ENCODE data around the gene UNC5B.

Gene UNC5B

DNA sequence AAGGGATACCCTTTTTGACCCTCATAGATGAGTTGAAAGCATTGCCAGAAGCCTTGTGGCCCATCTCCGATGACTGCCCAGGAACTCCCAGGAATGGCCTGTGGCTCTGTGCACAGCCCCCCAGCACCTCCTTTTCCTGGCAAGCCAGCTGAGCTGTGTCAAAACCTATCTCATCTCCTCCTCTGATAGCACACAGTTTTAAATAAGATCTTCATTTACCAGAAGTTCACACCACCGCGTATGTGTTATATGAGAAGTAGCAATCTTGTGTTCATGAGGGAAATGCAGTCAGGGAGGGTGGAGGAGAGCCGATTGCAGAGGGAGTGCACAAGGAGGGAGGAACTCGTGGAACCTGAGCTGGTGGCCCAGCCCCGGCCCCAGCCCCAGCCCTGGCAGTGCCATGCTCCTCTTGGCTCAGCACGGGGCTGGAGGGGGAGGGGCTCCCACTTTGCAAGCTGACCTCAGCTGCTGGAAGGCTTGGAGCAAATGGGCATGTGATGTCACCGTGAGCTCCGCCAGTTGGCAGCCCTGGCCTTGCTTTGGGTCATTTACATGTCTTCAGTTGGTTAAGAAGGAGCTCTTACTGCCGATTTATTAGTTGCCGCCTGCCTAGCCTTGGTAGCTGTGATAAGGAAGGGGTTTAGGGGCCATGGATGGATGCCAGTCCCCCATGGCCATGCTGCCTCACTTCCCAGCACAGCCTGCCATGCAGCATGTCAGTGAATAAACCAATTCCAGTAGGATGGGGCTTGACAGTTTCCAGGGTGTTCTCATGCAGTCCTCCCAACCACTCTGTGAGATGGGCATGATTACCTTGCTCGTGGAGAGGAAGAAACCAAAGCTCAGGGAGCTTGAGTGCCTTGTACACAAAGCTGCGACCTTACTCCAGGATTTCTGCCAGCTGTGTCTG is 20.0 kb downstream of the UNC5B start:
- peak overlapping the region; percentile 40 for H3K27ac ChIP-seq
- no peak for TF ChIP-seq ZFX (IDR thresholded peaks at IDR 0.05)
- TF ChIP-seq, protein P1, sequence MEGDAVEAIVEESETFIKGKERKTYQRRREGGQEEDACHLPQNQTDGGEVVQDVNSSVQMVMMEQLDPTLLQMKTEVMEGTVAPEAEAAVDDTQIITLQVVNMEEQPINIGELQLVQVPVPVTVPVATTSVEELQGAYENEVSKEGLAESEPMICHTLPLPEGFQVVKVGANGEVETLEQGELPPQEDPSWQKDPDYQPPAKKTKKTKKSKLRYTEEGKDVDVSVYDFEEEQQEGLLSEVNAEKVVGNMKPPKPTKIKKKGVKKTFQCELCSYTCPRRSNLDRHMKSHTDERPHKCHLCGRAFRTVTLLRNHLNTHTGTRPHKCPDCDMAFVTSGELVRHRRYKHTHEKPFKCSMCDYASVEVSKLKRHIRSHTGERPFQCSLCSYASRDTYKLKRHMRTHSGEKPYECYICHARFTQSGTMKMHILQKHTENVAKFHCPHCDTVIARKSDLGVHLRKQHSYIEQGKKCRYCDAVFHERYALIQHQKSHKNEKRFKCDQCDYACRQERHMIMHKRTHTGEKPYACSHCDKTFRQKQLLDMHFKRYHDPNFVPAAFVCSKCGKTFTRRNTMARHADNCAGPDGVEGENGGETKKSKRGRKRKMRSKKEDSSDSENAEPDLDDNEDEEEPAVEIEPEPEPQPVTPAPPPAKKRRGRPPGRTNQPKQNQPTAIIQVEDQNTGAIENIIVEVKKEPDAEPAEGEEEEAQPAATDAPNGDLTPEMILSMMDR (conservative IDR thresholded peaks at IDR 0.05), result no peak

DNA sequence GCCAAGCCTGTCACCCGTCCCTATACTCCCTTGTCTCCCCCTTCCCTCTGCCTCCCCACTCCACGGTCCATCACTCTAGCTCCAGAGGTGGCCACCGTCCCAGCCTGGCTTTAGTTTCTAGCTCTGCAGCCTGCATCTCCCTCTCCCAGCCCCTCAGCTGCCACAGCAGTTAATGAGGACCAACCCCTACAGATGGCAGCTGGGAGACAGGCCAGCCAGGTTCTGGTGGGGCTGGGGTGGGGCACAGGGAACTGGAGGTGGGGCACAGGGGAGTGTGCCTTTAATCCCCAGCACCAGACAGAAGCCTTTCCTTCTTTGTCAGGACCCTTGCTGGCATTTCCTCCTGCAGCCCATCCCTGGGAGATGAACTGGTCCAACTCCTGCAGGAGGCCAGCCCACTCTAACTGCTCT is 21.1 kb downstream of the UNC5B start:
- H3K27ac ChIP-seq, result peak overlapping the region; percentile 40; the same call in 1 of the 2 replicates
- no peak for TF ChIP-seq ZFX (IDR thresholded peaks at IDR 0.05)
- TF ChIP-seq, protein P1 (conservative IDR thresholded peaks at IDR 0.05), result no peak

DNA sequence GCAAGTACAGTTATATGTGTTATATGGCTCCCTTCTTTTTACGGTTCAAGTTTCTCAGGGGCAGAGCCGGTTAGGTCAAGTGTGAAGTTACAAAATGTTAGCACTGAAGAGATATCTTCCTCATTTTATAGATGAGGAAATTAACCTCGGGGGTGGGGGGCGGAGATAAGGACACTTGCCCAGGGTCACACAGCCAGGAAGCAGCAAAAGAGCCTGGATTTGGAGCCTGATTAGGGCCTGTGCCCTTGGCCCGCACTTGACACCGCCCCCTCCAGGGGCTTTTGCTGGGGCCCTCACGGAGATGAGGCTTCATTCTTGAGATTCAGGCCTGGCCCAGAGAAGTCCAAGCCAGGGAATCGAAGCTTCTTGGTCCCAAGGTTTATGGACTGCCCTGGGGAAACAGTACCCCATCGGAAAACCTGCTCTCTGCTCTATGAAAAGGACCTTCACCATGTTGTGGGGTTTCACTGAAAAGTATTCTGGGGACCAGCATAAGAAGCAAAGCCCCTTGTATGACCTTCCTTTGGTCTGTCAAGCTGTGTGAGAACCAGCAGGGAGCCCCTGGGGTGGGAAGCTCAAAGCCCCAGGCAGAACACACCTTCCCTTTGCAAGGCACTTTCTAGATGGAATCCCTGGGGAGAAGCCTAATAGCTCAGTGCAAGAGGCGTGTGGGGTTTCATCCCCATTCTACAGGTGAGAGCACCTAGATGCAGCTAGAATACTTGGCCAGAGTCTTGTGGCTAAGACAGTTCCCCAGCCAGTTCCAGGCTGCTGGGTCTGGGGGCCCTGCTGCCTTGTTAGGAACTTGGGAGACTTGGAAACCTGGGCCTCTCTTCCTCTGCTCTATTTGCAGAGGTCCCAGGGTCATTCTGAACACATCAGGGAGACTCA is 21.9 kb downstream of the UNC5B start:
- H3K27ac ChIP-seq, result peak overlapping the region; percentile 40; the same call in 1 of the 2 replicates
- TF ChIP-seq, protein P1 (conservative IDR thresholded peaks at IDR 0.05), result no peak
- no peak for TF ChIP-seq ZFX (IDR thresholded peaks at IDR 0.05)

DNA sequence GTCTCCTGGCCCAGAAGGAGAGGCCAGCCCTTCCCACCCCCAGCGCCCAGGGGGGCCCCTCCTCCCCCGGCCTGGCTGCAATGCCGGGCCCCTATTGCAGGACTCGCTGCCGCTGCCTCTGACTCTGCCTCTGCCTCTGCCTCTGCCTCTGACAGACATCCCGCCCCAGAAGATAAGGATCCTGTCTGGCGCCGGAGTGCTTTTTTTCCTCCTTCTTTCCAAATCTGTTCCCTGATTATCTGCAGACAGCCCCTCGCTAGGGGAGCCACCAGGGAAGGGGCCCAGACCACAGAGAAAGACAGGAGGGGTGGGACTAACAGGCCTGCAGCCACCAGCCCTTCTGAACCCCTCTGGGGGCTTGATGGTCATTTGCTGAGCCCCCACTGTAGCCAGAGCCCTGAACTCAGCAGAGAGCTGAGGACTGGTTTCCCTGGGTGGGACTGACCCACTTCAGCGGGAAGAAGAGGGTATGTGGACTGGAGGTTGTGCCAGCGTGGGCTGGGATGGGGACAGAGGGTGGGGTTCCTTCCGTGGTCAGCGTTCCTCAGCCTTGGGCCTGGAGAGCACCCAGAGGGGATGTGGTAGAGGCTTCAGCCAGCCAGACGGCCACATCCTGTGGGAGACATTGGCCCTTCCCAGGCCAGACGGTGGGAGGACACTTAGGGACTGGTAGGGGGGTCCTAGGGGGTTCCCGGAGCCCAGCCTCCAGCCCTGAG is 22.8 kb downstream of the UNC5B start:
- TF ChIP-seq, protein P1 (conservative IDR thresholded peaks at IDR 0.05), result no peak
- TF ChIP-seq ZFX (IDR thresholded peaks at IDR 0.05), result no peak
- no peak overlapping the region for H3K27ac ChIP-seq

DNA sequence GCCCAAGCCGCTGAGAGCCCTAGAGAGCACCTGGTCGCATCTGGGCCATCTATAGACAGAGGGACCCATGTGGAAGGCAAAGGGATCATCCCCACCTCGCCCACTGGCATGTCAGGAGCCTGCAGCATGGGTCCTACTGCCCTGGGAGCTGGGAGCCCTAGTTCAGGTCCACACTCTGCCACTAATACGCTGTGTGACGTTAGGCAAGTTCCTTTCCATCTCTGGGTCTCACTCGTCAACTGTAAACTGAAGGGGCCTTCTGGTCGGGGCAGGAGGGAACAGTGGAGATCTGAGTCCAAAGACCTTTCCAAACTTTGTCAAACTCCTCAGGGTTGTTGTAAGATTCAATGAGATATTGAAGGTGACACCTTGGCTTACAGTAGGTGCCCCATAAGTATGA is 23.4 kb downstream of the UNC5B start:
- H3K27ac ChIP-seq, result no peak overlapping the region
- TF ChIP-seq ZFX (IDR thresholded peaks at IDR 0.05), result no peak
- TF ChIP-seq, protein P1 (conservative IDR thresholded peaks at IDR 0.05), result no peak

DNA sequence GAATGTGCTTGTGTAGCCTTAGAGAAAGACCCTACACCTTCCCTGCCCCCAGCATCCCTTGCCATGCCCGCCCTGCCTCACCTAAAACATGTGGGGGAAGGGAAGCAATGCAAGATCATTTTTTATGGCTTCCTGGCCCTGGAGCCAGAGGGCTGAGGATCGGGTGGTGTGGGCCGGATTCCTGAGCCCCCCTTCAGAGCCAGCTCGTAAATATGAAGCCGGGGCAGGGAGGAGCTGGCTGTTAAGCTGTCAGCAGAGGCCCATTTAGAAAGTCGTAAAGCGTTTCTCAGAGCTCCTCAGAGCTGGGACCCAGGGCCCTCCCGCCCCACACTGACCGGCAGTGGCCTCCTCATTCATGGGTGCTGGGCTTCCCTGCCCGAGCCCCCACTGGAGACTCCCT is 23.9 kb downstream of the UNC5B start:
- no peak for TF ChIP-seq ZFX (IDR thresholded peaks at IDR 0.05)
- TF ChIP-seq, protein P1 (conservative IDR thresholded peaks at IDR 0.05), result no peak
- H3K27ac ChIP-seq, result no peak overlapping the region
